CD4-positive, alpha-beta T cell treated with Interleukin-17A for 4 hours (primary cell): Measurements from ENCODE around the gene SDF4.
"Not testable (repeated sequence)": the region's sequence is repeated elsewhere in the genome, so short reads cannot be mapped to it uniquely, and the experiment has no call there.

ENCODE experiments used
- DNase-seq: peaks from one replicate; pipeline ENCODE4 v3.0.0-alpha.2; 2020; ENCODE audit warnings: mixed read lengths

The SDF4 gene

DNA sequence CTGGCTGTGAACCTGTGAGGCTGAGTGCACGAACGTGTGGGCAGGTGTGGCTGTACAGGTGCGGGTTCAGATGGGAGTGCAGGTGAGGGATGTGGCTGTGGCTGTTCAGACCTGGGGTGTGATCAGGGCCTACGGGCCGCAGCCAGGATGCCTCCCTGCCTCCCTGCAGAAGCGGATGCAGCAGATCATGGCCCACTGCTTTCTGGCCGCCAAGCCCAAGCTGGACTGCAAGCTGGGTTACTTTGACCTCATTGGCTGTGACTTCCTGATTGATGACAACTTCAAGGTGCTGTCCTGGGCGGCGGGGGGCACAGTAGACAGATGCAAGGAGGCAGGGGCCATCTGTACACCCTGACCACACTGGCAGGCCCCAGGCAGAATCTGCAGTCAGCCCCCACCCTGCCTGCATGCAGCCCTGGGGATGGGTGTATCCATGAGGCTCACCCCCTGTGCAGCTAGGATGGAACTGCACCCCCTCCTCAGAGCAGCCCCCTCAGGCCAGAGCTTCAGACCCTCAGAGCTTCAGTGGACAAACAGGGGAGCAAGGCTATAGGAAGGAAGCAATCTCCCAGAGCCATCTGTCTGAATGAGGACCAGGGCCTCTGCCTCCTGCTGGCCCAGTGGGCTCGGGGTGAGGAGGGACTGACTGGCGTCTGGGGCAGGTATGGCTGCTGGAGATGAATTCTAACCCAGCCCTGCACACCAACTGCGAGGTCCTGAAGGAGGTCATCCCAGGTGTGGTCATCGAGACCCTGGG is 35.2 kb downstream of the SDF4 start:
- DNase-seq = no peak

DNA sequence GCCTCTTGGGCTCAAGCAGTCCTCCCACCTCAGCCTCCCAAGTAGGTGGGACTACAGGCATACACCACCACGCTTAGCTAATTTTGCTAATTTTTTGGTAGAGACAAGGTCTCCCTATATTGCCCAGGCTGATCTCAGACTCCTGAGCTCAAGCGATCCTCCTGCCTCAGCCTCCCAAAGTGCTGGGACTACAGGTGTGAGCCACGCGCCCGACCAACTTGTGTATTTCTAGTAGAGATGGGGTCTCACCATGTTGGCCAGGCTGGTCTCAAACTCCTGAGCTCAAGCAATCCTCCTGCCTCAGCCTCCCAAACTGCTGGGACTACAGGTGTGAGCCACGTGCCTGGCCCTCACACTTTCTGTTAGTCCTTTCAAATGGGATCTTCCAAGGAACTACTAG is 36.1 kb downstream of the SDF4 start:
- DNase-seq = not testable (repeated sequence)

DNA sequence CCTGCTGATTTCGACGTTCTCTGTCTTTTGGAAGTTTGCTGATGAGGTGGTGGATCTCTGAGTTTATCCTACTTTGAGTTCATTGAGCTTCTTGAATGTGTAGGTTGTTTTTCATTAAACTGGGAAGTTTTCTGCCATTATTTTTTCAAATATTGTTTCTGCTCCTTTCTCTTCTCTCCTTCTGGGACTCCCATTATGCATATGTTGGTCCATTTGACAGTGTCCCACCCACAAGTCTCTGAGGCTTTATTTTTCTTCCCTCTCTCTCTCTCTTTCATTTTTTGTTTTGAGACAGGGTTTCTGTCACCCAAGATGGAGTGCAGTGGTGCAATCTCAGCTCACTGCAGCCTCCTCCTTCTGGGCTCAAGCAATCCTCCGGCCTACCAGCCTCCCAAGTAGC is 37.1 kb downstream of the SDF4 start:
- DNase-seq = no peak

DNA sequence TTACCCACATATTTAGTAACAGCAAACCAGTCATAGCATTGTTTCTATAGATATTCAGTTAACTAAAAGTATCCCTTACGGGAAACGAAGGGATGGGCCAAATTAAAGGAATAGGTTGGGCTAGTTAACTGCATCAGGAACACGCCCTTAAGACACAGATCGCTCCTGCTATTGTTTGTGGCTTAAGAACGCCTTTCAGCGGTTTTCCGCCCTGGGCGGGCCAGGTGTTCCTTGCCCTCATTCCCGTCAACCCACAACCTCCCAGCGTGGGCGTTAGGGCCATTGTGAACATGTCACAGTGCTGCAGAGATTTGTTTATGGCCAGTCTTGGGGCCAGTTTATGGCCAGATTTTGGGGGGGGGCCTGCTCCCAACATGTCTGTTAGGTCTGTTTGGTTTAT is 40.1 kb downstream of the SDF4 start:
- no peak for DNase-seq

DNA sequence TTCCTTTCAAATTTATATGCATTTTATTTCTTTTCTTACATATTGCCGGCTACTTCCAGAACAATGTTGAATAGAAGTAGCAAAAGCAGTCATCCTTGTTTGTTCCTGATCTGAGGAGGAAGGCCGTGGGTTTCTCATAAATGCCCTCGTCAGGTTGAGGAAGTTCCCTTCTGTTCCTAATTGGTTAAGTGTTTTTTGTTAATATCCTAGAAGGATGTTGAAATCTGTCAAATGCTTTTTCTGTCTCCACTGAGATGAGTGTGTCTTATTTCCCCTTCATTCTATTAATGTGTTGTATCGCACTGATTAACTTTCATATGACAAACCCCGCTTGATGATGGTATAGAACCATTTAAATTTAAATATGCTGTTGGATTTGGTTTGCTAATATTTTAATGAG is 42.7 kb downstream of the SDF4 start:
- no peak for DNase-seq

DNA sequence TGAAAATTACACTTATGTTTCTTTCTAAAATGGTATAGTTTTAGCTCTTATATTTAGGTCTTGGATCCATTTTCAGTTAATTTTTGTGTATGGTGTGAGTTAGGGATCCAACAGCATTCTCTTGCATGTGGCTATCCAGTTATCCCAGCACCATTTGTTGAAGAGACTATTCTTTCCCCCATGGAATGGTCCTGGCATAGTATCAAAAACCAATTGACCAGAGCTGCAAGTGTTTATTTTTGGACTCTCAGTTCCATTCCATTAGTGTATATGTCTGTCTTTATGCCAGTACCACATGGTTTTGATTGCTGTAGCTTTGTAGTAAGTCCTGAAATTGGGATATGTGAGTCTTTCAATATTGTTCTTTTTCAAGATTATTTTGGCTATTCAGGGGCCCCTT is 43.9 kb downstream of the SDF4 start:
- DNase-seq = no peak

DNA sequence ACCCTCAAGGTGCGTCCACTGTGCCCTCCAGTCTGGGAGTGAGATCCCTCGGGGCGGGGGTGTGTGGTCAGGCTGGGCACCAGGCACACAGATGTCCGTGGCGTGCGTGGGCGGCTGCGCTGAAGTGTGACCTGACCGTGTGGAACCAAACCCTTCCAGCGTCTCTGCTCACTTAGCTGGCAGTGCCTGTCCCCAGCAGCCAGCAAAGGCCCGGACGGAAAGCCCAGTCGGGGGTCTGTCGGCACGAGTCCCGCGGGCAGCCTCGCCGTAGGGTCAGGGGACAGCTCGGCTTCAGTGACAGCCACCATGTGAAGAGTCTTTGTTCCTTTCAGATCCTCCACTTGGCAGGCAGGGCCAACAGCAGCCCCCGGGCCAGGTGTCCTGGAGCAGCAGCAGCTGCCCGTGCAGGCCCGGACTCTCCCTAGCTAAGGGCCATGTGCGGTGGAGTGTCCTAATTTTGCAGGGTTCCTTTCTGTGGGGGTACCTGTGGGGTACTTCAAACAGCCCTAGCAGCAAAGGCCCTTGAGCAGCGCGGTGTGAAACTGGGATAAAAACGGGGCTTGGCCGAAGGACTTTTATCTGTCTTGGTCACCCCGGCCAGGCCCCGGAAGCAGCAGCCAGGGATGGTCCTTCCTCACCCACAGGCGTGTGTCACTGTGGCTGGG is 46.6 kb downstream of the SDF4 start:
- no peak for DNase-seq

DNA sequence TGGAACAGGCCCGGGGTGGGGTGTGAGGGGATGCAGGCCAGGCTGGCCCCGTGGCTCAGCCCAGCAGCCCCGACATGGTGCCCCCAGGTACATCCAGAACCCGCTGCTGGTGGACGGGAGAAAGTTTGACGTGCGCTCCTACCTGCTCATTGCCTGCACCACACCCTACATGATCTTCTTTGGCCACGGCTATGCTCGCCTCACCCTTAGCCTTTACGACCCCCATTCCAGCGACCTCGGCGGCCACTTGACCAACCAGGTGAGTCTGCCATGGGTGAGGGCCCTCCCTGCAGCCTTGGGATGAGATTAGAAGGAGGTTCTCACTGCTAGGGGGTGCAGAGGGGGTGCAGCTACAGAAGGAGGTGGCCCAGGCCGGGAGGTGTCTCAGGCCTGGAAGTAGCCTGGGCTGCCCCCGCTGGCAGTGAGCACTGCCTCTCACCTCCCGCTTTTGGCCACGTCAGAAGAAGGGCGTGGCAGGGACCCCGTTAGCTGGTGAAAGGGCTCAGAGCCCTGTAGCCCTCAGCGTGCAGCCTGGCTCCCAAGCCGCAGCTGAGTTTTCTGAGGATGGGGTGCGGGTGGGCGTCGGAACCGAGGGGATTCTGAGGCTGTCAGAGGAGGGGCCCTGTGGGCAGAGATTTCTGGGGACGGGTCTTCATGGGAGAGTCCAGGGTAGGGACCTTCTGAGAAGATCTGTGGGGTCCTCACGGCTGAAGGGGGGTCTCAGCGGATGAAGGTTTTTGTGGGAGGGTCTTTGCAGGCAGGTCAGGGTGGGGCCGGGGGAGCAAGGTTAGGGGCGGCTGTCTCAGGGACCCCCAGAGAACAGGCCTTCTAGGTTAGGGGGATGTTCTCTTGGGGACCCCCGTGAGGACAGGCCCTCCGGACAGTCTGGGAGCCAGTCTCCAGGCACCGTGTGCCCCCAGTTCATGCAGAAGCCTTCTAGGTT is 47.7 kb downstream of the SDF4 start:
- DNase-seq = no peak

DNA sequence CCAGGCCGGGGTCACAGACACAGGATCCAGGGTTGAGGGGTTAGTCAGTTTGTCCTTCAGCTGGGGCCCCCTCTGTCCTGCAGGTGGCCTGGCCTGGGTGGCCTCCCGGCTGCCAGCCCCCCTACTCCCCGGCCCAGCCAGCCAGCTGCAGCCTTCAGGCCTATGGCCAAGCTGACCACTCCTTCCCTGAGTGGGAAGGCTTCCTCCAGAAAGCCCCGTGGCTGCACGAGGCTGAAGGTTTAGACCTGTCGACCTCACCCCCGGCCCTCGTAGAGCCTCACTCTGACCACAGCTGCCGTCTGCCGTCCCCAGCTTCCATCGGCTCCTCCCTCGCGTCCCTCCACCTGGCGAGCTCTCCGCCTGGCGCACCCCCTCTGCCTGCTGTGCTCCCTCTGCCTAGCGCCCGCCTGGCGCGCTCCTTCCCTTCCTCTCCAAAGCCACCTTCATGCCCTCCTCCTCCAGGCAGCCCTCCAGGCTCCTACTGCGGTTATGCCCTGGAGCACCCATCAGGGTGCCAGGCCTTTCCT is 48.5 kb downstream of the SDF4 start:
- DNase-seq = no peak

DNA sequence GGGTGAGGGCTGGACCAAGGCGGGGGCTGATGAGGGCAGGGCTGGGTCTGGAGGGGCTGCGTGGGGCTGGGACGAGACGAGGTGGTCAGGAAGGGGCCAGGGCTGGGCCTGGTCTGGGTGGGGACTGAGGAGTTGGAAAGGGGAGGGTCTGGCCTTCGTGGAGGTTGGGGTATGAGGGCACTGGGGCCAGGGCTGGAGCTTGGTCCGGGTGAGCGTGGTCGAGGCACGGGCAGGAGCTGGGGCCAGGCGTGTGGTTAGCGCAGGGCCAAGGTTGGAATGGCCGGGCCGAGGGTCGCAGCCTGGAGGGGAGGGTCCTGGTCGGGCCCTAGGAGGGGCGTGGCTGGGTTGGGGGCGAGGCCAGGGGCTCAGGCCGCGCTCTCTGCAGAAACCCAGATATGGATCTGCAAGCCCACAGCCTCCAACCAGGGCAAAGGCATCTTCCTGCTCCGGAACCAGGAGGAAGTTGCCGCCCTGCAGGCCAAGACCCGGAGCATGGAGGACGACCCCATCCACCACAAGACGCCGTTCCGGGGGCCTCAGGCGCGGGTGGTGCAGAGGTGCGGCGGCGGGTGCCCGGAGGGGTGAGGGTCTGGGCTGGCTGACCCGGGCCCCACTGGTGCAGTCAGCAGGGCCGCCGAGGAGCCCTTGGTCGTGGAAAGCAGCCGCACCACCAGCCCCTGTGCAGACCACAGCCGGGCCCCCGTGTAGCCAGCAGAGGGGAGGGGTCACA is 49.1 kb downstream of the SDF4 start:
- no peak for DNase-seq

DNA sequence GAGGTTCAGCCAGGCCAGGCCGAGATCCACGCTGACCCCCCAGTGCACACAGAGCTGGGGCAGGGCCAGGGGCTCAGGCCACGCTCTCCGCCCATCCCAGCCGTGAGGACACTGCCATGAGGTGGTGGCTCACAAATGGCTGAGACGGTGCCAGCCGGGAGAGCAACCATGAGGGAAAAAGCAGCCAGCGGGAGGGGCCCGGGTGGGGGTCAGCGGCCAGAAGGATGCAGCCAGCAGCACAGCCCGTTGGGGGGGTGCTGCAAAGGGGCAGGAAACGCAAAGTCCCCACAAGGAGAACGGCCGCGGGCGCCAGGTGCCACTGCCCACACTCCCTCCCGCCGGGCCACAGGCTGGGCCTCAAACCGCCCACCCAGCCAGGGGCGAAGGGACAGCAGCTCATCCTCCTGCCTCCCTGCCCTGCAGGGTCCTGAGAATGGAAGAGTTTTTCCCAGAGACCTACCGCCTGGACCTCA is 49.8 kb downstream of the SDF4 start:
- no peak for DNase-seq

DNA sequence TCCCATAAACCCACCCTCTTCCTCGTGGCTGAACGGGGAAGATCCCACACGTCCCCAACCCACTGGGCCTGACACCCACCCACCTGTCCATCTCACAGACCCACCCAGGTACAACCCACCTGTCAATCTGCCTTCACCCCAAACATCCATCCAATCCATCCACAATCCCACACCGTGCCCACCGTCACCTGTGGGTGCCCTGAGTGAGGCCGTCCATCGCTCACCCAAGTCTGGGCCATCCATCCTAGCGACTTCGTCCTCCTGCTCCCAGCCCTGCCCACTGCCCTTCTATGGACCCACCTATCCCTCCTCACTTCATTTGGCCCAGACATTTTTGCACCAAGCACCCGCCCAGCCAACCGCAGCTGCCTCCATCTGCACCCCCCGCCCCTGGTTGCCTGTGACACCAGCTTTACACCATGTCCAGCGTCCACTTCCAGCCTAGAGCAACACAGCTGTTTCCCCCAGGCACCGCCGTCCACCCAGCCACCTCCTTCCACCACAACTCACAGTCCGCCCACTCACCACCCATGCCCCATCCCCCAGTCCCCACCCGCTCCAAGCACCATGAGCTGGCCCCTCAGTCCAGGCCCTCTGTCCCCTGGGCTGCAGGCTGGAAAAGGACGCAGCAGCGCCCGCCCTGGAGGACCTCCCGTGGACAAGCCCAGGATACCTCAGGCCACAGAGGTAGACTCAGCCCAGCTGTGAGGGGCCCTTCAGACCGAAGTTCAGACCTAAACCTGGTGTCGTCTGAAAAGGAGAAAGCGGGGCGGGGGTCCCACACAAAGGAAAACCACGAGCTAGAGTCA is 50.5 kb downstream of the SDF4 start:
- no peak for DNase-seq

DNA sequence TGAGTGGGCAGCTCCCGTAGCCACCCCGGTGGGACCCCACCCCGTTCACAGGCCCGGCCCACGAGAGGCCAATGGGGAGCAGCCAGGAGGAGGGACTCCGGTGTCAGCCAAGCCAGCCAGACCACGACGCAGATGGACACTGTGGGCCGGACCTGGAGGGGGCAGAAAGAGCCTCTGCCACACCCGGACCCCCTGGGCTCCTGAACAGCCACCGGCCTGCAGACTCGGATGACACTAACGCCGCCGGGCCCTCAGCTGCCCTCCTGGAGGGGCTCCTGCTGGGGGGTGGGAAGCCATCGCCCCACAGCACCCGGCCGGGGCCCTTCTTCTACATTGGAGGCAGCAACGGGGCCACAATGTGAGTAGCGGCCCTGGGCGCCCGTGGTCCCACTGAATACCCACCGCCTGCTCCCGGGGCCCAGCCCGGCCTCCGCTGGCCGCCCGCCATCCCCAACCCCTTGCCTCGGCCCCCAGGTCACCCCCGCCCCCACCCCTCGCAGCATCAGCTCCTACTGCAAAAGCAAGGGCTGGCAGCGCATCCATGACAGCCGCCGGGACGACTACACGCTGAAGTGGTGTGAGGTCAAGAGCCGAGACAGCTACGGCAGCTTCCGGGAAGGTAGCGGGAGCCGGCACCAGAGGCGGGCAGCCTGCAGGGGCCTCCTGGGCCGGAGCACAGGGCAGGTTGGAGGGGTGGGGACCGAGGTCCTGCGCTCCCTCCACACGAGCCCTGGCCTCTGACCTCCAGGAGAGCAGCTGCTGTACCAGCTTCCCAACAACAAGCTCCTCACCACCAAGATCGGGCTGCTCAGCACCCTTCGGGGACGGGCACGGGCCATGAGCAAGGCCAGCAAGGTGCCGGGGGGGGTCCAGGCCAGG is 51.6 kb downstream of the SDF4 start:
- no peak for DNase-seq

DNA sequence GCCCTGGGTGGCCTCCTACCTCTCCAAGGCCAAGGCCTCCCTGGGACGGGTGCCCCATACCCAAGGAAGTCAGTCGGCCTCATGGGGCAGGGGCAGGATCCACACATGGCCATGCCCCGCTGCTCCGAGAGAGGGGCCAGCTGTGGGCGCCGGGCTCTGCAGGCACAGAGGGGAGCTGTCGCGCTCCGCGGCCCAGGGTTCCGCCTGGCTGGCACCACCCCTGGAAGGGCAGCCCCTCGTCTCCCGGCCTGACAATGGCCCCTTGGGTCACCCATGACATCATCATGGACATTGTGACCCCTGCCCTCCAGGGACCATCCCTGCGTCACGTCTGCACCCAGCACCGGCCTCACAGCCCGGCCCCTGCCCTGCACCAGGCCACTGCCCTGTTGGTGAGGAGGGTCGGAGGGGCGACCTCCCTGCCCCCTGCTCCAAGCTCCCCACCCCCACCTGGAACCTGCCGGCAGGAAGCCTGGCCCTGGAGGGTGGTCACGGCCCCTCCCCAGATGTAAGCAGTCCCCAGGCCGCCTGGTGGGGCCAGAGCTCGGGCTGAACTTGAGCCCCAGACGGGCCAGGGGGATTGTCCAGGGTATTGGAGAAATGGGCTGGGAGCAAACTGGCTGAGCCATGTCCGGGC is 52.3 kb downstream of the SDF4 start:
- DNase-seq = no peak

DNA sequence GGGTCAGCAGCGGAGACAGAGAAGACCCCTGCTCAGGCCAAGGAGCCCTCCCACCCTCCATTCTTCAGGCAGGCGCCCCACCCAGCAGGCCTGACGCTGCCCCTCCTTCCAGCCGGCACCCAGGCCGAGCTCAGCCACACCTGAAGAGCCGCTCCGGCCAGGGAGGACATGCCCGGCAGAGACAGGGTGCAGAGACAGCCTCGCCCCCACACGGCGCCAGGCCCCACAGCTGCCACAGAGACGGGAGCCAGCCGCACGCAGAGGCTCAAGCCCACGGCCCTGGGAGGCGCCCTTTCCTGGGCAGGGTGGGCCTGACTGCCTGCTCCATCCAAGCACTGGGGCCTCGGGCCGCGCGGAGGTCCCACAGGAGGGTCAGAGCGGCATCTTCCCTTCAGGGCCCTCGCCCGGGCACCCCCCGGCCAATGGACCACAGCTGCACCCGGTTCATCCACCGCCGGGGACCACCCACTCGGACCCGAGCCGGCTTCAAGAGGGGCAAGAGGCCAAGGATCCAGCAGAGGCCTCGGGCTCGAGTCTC is 52.9 kb downstream of the SDF4 start:
- DNase-seq = no peak

DNA sequence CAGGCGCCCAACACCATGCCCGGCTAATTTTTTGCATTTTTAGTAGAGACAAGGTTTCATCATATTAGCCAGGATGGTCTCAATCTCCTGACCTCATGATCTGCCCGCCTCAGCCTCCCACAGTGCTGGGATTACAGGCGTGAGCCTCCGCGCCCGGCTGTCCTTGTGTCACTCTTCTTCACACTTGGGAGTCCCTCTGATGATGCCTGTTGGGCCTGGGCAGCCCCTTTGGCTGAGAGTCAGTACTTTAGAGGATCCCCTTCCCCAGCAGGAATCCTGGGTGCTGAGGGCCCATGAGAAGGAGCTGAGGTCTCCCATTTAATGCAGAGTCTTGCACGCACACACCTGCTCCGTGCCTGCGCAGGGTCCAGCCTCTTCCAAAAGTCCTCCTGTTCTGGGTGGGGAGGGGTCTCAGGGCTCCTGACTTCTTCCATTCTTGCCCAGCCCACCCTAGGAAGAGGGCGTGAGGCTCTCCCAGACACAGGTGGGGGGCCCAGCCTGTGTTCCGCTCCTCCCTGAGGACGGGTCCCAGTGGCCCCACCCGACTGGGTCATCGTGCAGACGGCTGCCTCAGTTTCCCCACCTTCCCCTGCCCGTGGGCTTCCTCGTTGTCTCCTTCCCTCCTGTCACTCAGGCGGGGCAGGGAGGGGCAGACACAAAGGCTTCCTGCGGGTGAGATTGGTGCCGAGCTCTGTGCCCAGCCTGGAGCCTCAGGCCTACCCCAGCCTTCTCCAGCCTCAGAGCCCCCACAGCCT is 54.2 kb downstream of the SDF4 start:
- DNase-seq = no peak

DNA sequence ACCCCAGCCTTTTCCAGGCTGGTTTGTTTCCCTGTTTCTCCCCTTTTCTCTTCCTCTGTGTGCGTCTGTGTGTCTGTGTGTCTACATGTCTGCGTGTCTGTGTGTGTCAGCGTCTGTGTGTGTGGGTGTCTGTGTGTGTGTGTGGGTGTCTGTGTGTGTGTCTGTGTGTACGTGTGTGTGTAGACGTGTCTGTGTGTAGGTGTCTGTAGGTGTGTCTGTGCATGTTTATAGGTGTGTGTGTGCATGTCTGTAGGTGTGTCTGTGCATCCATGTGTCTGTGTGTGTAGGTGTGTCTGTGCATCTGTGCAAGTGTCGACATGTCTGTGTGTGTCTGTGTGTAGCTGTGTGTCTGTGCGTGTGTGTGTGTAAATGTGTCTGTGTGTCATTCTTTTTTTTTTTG is 54.9 kb downstream of the SDF4 start:
- no peak for DNase-seq

DNA sequence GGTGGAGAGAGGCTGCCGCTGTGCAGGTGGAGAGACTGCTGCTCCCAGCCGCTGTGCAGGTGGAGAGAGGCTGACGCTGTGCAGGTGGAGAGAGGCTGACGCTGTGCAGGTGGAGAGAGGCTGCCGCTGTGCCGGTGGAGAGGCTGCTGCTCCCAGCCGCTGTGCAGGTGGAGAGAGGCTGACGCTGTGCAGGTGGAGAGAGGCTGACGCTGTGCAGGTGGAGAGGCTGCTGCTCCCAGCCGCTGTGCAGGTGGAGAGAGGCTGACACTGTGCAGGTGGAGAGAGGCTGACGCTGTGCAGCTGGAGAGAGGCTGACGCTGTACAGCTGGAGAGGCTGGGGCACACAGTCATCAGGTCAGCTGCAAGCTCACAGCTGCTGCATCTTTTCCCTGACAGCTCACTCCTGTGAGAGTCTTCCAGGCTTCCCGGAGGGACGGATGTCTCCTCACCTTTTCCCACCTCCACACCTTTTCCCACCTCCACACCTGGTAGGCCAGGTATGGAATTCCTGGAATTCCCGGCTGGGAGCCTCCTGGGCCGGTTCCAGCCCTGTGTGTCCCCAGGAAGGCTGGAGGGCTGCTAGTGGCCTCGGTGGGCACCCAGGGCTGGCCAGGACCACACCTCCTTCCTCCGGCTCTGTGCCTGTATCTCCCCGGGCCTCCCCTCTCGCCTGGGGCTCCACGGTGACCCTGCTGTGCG is 55.6 kb downstream of the SDF4 start:
- not testable (repeated sequence) for DNase-seq
